Smooth muscle cell of bladder (primary cell): ENCODE measurements around the gene POFUT2. TPM values are rescaled to one million over a fixed set of nuclear protein-coding genes. Genes with fewer than 3 reads are reported as not detected.

Experiments used
- total RNA-seq: library from RNA; depleted of rRNA; stranded (reverse); fragments of >200 nt; gene quantifications from 2 replicates; pipeline ENCODE4 v1.2.3, GENCODE V29; 2014

Gene POFUT2, protein sequence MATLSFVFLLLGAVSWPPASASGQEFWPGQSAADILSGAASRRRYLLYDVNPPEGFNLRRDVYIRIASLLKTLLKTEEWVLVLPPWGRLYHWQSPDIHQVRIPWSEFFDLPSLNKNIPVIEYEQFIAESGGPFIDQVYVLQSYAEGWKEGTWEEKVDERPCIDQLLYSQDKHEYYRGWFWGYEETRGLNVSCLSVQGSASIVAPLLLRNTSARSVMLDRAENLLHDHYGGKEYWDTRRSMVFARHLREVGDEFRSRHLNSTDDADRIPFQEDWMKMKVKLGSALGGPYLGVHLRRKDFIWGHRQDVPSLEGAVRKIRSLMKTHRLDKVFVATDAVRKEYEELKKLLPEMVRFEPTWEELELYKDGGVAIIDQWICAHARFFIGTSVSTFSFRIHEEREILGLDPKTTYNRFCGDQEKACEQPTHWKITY
- 49.2 and 67.2 TPM in 2 replicates for total RNA-seq

GRCh38 chr21:45287438-45288391, at the start of gene POFUT2:
Gene POFUT2, minus strand, starts transcription at chr21:45287895. Its CDS starts 24 bp downstream, at chr21:45287871.

Other genes with a start within 250 kb of the POFUT2 start
- 70.3 and 111 TPM in 2 replicates for gene ADARB1, start 213.3 kb downstream of the POFUT2 start, total RNA-seq
- gene COL18A1, start 117.3 kb upstream of the POFUT2 start, total RNA-seq, result 51.8 and 59.3 TPM in 2 replicates